GM12801 (cell line): Measurements from ENCODE around the gene KCNK7.

ENCODE experiments used
- TF ChIP-seq, protein P1 (sequence below): IDR thresholded peaks from one replicate; pipeline ENCODE4 v1.5.1; 2011; ENCODE audit warnings: control low read depth; ENCODE audit not compliant: insufficient read length; ENCODE audit errors: extremely low read depth

Gene KCNK7

DNA sequence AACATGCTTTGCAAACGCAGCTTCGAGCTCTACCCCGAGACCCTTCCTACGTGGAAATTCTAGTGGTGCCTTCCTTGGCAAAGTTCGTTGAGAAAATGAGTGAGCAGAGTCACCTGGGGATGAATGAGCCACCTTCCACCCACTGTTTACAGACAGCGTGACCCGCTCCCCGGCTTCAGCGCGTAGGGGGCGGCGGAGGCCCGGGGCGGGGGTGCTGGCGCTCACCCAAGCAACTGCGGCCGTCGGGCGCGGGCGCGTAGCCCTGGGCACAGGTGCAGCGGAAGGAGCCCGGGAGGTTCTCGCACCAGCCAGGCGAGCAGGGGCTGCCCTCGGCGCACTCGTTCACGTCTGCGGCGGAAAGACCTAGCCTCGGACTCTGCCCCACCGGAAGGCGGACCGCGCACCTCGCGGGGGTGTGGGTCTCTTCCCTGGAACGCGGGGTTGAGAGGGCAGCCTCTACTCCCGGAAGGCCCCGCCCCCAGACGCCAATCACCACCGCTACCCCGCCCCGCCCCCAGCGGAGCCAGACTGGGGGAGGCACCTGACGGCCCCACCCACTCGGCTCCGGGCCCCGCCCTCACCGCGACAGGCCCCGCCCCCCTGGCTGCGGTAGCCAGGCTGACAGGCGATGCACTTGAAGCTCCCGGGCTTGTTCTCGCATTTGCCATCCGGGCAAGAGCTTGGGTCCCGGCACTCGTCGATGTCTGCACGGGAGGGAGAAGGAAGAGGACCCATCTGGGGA, 49.2 kb downstream of the KCNK7 start:
- TF ChIP-seq, protein P1, sequence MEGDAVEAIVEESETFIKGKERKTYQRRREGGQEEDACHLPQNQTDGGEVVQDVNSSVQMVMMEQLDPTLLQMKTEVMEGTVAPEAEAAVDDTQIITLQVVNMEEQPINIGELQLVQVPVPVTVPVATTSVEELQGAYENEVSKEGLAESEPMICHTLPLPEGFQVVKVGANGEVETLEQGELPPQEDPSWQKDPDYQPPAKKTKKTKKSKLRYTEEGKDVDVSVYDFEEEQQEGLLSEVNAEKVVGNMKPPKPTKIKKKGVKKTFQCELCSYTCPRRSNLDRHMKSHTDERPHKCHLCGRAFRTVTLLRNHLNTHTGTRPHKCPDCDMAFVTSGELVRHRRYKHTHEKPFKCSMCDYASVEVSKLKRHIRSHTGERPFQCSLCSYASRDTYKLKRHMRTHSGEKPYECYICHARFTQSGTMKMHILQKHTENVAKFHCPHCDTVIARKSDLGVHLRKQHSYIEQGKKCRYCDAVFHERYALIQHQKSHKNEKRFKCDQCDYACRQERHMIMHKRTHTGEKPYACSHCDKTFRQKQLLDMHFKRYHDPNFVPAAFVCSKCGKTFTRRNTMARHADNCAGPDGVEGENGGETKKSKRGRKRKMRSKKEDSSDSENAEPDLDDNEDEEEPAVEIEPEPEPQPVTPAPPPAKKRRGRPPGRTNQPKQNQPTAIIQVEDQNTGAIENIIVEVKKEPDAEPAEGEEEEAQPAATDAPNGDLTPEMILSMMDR: no peak

DNA sequence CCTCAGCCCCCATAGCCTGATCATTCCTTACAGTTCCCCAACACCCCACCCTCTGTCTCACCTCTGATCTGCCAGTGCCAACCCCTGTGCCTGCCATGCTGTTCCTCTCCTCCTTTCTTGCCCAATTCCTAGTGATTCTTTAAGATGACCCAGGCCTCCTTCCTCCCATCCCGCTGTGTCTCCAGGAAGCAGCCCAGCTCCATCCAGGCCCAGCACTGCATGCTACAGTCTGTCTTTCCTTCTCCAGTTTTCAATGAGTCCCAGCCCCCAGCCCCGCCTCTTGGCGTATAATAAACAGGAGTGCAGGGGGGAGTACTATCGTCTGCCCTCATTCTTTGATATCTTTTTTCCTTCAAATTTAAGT, 49.8 kb downstream of the KCNK7 start:
- TF ChIP-seq, protein P1: no peak
